GM18861 (cell line): ENCODE data around the gene SEZ6.

ENCODE experiments used
- ATAC-seq: cut with Tn5 transposase; IDR thresholded peaks from one replicate; pipeline ENCODE4 v1.9.1; 2021; ENCODE audit not compliant: unreplicated experiment

Gene SEZ6

GRCh38 chr17:29036584-29036983, 30.8 kb upstream of the SEZ6 start:
- no peak for ATAC-seq

DNA sequence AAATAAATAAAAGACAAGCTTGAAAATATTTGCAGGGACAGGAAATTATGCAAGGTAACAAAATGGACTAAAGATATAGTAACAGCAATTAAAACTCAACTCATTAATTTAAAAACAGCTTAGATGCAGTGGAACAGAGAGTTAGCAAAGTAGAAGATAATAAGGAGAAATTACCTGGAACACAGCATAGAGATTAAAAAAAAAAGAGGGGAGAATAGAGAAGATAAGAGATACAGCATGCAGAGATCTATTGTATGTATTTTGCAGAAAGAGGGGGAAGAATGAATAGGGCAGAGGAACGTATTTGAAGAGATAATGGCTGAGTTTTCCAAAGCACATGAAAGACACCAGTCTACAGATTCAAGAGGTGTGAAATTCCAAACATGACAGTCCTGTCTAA, 28.7 kb upstream of the SEZ6 start:
- no peak for ATAC-seq

DNA sequence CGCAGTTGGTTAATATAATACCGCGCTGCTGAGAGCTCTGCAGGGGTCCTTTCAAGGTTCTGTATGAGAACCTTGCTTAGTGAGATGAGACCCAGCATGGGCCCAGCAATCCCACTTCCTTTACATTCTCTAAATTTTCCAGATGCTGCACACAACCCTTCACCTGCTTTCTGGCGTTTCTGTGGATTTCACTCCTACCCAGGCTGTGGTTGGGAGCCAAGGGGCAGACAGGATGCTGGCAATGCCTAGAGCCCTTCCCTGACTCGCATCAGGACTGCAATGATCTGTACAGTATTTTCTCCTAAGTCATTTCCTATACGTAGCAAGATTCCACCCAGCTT, 27.0 kb upstream of the SEZ6 start:
- ATAC-seq, result no peak

DNA sequence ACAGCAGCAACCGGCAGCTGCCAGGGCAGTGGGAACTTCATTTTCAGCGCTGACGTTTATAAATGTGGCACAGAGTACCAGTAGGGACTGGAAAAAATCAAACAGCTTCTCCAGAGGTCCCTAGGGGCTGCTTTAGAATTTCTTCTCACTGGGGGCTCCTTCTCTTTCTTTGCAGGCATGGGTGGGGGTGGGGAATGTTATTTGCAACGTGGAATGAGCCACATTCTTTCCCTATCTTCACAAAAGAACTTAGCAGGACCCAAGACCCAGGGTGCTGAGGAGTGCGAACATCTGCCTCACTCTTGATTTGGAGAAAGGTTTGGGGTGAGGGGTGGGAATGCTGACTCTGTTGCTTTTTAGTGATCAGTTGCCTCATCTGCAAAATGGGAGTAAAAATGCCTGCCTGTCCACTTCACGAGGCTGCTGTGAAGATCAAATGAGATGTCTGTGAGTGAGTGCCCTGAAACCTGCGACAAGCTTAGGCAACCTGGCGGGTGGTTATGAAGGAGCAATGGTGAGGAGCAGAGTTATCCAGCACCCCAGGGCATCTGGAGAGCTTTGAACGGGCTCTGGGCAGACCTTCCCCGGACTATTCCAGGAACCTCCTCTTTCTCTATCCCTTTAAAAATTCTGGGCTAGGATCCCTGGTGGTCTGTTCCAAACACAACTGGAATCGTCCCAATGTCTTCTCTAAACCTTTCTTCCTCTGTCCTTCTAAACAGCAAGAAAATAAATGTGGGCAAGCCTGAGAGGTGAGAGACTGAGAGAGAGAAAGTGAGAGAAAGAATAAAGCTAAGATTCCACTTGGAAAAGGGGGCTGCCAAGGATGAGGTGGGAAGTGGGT, 26.4 kb upstream of the SEZ6 start:
- ATAC-seq, result no peak

DNA sequence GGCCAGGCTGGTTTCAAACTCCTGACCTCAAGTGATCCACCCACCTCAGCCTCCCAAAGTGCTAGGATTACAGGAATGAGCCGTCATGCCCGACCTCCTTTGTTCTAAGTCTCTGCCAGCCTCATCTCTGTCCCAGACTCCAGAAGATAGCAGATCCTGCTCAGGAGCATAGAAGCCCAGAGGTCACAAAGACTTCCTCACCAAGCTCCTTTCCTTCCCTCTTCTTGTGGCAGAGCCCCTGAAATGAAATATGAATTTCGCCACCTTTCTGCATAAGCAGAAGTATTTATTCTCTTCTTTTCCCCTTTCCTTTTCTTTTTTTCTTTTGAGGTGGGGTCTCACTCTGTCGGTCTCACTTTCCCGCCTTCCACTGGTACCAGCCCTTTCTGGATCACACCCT, 25.7 kb upstream of the SEZ6 start:
- ATAC-seq, result no peak

GRCh38 chr17:29024316-29024952, 18.6 kb upstream of the SEZ6 start:
- no peak for ATAC-seq

DNA sequence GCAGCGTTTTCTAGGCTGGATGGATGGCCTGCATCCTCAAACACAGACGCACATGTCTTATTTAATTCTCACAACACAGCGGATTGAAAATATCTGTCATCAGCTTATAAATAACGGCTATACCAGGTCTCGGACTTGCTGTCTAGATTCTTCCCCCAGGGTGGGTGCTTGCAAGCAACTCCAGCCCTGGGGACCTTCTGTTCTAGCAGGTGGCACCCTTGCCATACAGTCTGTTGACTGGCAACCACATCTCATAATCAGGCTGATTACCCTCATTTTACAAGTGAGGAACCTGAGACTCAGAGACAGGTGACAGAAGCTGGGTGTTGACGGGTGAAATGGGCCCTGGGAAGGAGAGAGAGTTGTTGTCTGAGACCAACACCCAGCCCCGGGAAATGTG, 16.2 kb upstream of the SEZ6 start:
- ATAC-seq, result no peak

- no peak for ATAC-seq
Observed at GRCh38 chr17:29021226-29021625, 15.4 kb upstream of the SEZ6 start.

- no peak for ATAC-seq
Observed at GRCh38 chr17:29020576-29020975, 14.7 kb upstream of the SEZ6 start.

DNA sequence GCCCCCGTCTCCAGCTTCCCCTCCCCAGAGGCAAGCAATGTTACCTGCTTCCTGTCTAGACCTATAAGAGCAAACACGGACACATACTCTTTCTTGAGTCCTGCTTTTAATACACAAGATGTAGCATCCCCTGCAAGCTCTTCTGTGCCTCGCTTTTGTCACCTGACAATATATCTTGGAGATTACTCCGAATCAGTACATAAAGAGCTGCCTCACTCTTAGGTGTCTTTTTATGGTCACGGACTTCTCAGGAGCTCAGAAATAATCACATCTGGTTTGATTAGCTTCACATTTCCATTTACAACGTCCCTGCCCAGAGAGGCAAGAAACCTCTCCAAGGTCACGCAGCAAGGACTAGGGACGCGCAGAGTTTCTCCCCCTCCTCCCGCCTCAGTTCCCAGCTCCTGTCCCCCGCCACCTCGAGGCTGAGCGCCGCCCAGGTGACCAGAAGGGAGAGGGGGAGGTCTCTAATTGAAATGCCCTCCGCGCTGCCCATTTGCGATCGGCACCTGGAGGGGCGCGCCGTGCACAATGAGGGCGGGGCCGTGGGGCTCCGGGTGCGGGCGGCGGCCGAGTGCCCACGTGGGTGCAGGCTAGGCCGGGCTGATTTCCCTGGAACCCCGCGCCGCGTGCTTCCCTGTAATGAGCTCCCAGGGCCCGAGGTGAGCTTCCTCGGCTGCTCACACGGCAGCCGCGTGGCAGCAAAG, 13.8 kb upstream of the SEZ6 start:
- ATAC-seq, result no peak

DNA sequence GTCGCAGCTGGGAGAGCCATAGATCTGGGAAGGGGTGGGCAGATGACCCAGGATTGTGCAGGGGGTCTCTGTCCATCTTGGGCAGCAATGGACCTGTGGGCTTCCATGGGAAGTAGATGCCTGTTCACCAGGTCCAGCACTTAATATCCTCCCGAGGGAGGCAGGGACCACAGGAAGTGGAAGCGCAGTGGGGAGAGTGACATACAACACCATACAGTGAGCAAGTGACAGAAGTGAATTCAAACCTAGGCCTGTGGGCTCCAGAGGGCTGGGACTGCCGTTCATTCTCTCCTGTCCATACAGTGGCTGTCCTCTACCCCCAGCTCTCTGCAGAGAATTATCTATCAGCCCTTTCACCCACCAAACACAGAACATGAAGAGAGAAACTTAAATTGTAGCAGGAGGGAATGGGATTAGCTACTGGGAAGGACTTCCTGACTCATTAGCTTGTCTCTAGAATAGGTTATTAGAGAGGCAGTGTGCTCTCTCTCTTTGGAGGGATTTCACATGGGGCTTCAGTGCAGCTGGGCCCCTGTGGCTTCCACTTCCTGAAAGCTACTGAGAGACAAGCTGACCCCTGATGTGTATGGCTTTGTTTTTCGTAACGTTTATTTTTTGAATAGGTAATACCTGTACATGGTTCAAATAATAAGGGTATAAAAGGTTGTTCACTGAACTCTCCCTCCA, 13.1 kb upstream of the SEZ6 start:
- no peak for ATAC-seq

DNA sequence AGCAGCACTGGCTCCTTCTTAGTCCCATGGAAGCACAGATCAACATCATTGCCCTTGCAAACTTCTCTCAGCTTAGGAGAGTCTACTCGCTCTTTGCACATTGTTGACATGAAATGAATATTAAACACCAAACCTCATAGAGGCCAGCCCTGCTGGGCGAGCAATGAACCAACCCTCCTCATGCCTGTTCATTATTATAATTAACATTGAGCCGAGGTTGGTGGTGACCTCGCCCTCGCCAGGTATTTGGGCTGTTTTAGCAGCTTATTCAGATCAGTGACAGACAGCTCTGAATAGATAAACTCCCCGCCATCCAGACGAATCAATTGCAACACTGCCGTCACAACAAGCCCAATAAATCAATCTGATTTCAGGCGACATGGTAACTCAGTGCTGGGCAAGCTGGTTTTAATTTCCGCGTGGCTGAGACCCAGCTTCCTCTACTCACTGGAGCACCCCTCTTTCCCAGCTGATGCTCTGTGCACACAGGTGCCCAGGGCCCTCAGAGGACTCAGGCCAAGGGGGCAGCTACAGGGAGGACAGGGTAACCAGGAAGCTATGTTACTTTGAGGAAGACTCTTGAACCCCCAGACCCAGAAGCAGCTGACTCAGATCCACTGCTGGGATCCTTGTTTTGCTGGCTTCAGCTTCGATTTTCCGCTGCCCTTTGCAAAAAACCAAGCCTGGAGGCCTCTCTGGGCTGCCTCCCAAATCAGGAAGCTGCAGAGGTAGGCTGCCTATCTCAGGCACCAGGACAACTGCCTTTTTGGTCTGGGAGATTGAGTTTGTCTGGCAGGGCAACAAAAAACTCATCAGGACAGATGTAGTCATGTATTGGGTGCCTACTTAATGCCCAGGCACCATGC, 10.7 kb upstream of the SEZ6 start:
- no peak for ATAC-seq

DNA sequence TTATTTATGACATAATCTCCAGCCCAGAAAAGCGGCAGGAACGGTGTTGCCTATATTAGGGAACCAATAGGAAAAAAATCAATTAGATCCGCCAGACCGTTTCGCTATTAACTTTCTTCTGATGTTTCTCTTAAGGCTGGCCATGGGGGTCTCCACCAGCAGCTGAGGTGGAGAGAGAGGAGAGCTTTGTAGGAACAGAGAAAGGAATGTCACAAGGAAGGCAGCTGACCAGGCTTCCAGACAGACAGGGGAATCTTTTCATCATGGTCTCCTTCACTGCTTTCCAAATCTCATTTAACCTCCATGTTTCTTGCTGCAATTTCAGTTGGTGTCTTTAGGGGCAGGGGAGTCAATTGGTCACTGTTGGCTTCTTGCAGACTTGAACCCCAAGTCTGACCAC, 8.9 kb upstream of the SEZ6 start:
- no peak for ATAC-seq

DNA sequence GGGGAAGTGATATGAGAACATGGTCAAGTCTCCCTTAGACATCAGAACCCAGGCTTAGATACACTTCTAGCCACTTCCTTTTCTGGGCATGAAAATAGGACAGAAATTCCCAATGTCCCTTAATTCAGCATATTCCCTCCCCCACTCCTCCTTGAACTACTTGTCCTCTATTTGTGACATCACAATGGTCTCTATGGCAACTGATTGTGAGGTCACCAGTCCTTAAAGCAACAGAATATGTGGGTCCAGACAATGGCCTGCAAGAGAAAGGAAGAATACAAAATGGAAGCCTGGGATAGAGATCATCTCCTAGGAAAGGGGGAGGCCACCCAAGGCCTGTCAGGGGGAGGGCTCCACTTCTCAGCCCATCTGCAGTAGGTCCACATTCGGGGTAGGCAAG, 6.7 kb upstream of the SEZ6 start:
- no peak for ATAC-seq

GRCh38 chr17:29010586-29010985, 4.8 kb upstream of the SEZ6 start:
- ATAC-seq, result no peak

- ATAC-seq, result no peak
Observed at GRCh38 chr17:29010129-29010528, 4.3 kb upstream of the SEZ6 start.

DNA sequence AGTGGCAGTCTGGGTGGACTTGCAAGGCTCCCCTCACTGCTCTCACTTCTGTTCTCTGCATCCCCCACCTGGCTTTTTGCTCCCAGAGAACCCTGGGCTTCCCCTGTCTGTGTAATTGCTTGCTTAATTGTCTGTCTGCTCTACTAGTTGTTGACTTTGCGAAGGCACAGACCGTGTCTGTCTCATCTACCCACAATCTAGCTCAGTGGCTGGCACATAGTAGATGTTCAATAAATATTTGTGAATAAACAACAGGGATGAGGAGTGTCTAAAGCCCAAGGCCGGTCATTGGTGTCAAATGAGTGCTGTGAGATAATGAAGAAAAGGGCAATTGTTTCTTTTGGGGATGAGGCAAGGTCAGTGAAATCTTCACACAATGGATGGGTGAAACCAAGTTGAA, 2.8 kb upstream of the SEZ6 start:
- ATAC-seq, result no peak

GRCh38 chr17:29007860-29008455, 2.1 kb upstream of the SEZ6 start:
- no peak for ATAC-seq

DNA sequence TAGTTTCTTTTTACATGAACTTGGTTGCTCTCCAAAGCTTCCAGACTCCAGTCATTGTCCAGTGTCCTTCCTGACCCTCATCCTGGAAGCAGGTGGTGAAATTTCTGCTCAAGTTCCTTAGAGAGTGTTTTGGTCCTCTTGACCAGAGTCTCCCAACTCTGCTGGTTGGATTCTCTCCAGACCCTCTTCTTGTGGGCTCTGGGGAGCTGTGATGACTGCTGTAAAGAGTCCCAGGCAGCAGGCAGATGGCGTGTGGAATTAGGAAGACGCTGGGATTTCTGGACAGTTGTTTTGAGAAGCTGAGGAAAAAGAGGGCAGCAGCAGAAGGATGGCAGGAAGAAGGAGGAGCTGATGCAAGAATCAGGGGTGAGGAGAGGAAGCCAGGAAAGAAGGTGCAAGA, 1.6 kb upstream of the SEZ6 start:
- no peak for ATAC-seq

DNA sequence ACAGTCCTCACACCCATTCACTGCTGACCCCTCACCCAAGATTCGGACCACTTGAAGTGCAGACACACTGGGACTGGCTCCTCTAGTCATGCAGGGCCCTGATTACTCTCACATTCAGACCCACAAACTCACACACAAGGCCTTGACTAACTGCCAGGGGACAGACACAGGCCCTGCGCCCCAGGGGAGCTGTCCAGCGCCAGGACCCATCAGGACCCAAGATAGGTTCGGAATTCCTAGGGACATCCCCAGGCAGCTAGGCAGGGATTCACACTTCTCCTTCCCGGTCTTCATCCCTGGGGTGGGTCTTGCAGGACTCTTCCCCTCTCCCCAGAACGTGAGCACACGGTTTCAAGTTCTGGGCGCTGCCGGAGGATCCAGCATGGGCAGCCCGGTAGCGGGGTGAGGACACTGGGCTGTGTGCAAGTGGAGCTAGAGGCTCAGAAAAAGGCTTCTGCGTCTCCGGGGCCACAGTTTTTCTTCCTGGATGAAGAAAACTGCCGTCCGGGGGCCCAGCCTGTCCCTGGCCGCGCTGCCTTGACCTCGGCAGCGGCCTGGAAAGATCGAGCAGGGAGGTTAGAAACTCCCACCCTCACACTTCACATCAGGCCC, 1.6 kb downstream of the SEZ6 start:
- no peak for ATAC-seq
